ENCODE results near the gene SH3RF1. TPM values are rescaled to one million over a fixed set of nuclear protein-coding genes. Genes with fewer than 3 reads are reported as not detected.

Gene SH3RF1
- total RNA-seq, 2 donors from 2014 or later, result 37.6 to 68.8 TPM

DNA sequence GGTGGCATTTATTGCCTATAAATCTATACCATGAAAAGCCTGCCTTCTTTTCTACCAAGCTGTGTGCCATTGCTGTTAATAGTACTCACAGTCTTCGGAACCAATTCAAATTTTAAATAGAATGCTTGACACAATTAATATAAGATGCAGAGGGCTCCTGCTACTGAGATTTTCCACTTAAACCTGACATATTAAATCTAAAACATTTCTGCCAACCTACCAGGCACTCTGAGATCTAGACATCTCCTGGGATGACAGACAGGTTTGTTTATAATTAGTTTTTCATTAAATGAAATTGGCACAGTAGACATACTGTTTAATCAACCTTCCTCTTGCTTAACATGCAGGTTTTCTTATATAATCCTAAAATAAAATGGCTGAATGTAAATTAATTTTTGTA, 143.4 kb downstream of the SH3RF1 start:
- Histone ChIP-seq H3K4me1 (ENCODE audit: control insufficient read depth, insufficient read depth, low read length) (no peaks in the 10 kb centered on the region), H3K4me3 (ENCODE audit: low read length) (no peak overlapping the region), H3K9me3 (ENCODE audit: control insufficient read depth, low read length) (no peaks in the 10 kb centered on the region), H3K27ac (ENCODE audit: low read depth, low read length) (no peak overlapping the region), H3K36me3 (ENCODE audit: control insufficient read depth, insufficient read depth, low read length) (peaks cover 85% of the 10 kb centered on the region), H3K9ac (ENCODE audit: extremely low read depth, low read length, poor library complexity, severe bottlenecking) (no peak overlapping the region), H3K27me3 (ENCODE audit: control insufficient read depth, insufficient read depth, low read length, poor library complexity, severe bottlenecking) (no peaks in the 10 kb centered on the region)
- TF ChIP-seq, protein P1, sequence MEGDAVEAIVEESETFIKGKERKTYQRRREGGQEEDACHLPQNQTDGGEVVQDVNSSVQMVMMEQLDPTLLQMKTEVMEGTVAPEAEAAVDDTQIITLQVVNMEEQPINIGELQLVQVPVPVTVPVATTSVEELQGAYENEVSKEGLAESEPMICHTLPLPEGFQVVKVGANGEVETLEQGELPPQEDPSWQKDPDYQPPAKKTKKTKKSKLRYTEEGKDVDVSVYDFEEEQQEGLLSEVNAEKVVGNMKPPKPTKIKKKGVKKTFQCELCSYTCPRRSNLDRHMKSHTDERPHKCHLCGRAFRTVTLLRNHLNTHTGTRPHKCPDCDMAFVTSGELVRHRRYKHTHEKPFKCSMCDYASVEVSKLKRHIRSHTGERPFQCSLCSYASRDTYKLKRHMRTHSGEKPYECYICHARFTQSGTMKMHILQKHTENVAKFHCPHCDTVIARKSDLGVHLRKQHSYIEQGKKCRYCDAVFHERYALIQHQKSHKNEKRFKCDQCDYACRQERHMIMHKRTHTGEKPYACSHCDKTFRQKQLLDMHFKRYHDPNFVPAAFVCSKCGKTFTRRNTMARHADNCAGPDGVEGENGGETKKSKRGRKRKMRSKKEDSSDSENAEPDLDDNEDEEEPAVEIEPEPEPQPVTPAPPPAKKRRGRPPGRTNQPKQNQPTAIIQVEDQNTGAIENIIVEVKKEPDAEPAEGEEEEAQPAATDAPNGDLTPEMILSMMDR (conservative IDR thresholded peaks at IDR 0.05), result no peak
- Mint-ChIP-seq H3K4me3 (no peak overlapping the region), H3K4me1 (no peaks in the 10 kb centered on the region), H3K27me3 (ENCODE audit: insufficient read depth) (no peaks in the 10 kb centered on the region), H3K9me3 (no peaks in the 10 kb centered on the region), H3K27ac (no peak overlapping the region), H3K36me3 (ENCODE audit: low read depth) (peaks cover 55% of the 10 kb centered on the region)
- WGBS, 2 experiments (ENCODE audit: insufficient coverage in 1 of 2, insufficient read length in 1 of 2), result 100% methylated on average over 1 of the region's 1 CpG
- no peak for DNase-seq

DNA sequence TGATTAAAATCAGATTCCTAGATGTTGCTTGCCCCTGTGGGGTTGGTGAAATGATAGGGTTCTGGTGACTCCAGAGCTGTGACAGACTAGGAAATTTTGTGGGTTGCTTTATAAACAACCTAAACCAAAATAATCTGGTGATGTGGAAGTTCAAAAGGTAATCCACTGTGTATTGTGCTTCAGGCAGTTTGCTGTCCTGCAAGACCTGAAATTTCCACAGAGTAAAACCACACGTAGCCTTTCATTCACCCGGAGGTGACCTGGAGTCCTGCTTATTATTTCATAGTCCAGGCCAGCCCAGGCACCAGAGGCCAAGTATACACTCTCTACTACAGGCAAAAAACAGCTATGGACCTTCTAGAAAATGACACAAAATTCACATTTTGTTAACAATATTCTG, 146.1 kb downstream of the SH3RF1 start:
- no peak overlapping the region for H3K4me3 Mint-ChIP-seq
- H3K36me3 ChIP-seq (ENCODE audit: control insufficient read depth, insufficient read depth, low read length), result peaks cover 85% of the 10 kb centered on the region
- no peaks in the 10 kb centered on the region for H3K9me3 Mint-ChIP-seq
- H3K4me1 ChIP-seq (ENCODE audit: control insufficient read depth, insufficient read depth, low read length), result no peaks in the 10 kb centered on the region
- H3K27ac ChIP-seq (ENCODE audit: low read depth, low read length), result no peak overlapping the region
- no peaks in the 10 kb centered on the region for H3K9me3 ChIP-seq (ENCODE audit: control insufficient read depth, low read length)
- no peak overlapping the region for H3K4me3 ChIP-seq (ENCODE audit: low read length)
- DNase-seq, result no peak
- TF ChIP-seq, protein P1 (conservative IDR thresholded peaks at IDR 0.05), result no peak
- no peak overlapping the region for H3K9ac ChIP-seq (ENCODE audit: extremely low read depth, low read length, poor library complexity, severe bottlenecking)
- H3K27me3 ChIP-seq (ENCODE audit: control insufficient read depth, insufficient read depth, low read length, poor library complexity, severe bottlenecking), result no peaks in the 10 kb centered on the region
- peaks cover 55% of the 10 kb centered on the region for H3K36me3 Mint-ChIP-seq (ENCODE audit: low read depth)
- no peak overlapping the region for H3K27ac Mint-ChIP-seq
- no peaks in the 10 kb centered on the region for H3K27me3 Mint-ChIP-seq (ENCODE audit: insufficient read depth)
- H3K4me1 Mint-ChIP-seq, result no peaks in the 10 kb centered on the region
- 90 to 96% methylated on average over 2 of the region's 2 CpGs for WGBS, 2 experiments (ENCODE audit: insufficient coverage in 1 of 2, insufficient read length in 1 of 2)

DNA sequence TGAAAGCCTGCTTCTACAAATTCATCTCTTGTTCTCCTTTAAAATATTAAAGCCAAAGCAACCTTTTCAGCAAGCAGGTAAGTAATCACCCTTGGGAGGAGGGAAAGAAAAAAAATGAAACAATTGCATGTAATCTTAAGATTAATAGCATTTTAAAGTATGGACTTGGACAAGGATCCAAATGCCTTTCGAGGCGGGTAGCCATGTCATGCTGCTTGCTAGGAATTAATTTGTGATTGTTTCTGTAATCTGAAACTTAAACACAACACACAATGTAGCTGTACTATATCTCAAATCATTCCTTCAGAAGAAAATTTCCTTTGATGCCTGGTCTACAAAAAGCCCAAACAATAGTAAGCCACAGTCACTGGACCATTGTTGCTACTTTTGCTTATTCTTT, 148.3 kb downstream of the SH3RF1 start:
- DNase-seq, result no peak
- peak overlapping the region; percentile 47 for H3K27ac ChIP-seq (ENCODE audit: low read depth, low read length)
- H3K27ac Mint-ChIP-seq, result no peak overlapping the region
- H3K27me3 Mint-ChIP-seq (ENCODE audit: insufficient read depth), result no peaks in the 10 kb centered on the region
- no peaks in the 10 kb centered on the region for H3K27me3 ChIP-seq (ENCODE audit: control insufficient read depth, insufficient read depth, low read length, poor library complexity, severe bottlenecking)
- no peak overlapping the region for H3K4me3 ChIP-seq (ENCODE audit: low read length)
- 100% methylated on average over 1 of the region's 2 CpGs; no CpG with 5 or more reads in 1 of the 2 experiments for WGBS, 2 experiments (ENCODE audit: insufficient coverage in 1 of 2, insufficient read length in 1 of 2)
- H3K4me1 Mint-ChIP-seq, result no peaks in the 10 kb centered on the region
- H3K9ac ChIP-seq (ENCODE audit: extremely low read depth, low read length, poor library complexity, severe bottlenecking), result no peak overlapping the region
- H3K9me3 Mint-ChIP-seq, result no peaks in the 10 kb centered on the region
- H3K4me1 ChIP-seq (ENCODE audit: control insufficient read depth, insufficient read depth, low read length), result no peaks in the 10 kb centered on the region
- no peaks in the 10 kb centered on the region for H3K9me3 ChIP-seq (ENCODE audit: control insufficient read depth, low read length)
- peaks cover 82% of the 10 kb centered on the region for H3K36me3 ChIP-seq (ENCODE audit: control insufficient read depth, insufficient read depth, low read length)
- TF ChIP-seq, protein P1 (conservative IDR thresholded peaks at IDR 0.05), result no peak
- H3K36me3 Mint-ChIP-seq (ENCODE audit: low read depth), result peaks cover 50% of the 10 kb centered on the region
- H3K4me3 Mint-ChIP-seq, result no peak overlapping the region

Data from endodermal cell (in vitro differentiated cells).